Measurements from ENCODE around the gene SCUBE1. TPM values are rescaled to one million over a fixed set of nuclear protein-coding genes. Genes with fewer than 3 reads are reported as not detected.
A peak's percentile ranks its signal among the peaks of the same experiment; 100 is the strongest.

The SCUBE1 gene
- total RNA-seq, 2 experiments from 2014 or later, result 0.07 TPM; not detected in 1

DNA sequence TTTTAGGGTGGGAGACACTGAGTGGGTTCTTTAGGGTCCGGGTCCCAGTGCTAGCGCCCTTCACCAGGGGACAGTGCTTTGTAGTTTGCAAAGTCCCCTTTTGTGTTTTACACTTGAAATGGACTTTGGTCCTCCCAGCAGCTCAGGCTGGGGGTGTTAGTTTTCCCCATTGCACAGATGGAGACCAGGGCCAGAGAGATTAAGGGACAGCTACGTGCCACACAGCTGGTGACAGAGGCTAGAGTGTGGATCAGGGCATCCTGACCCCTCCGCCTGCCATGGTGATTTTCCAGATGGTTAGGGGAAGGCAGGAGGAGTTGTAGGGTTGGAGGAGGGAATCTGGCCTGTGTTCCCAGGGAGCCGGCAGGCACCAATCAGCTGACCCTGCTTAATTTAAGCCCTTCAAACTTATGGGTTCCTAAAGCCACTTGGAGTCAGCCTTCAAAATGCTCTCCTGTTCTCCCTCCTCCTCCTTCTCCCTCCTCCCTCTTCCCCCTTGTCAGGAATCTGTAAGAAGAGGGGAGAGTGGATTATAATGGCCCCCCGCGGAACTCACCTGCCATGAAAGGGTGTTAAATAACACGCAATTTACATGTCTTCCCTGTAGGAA lies 46.2 kb upstream of the SCUBE1 start:
- ChIA-PET CTCF (interaction anchor here (0.7 to 3.6 kb wide), 4 partner anchors 8 to 496 kb away, joined by 3 to 16 read pairs (median 3); no protein-coding TSS in a partner anchor), POLR2A (no interaction called here)
- peaks cover 21% of the 10 kb centered on the region for H3K27me3 Mint-ChIP-seq
- H3K9me3 Mint-ChIP-seq, result no peaks in the 10 kb centered on the region
- intact Hi-C loops (cut with micrococcal nuclease), result loop anchor here (10.0 kb wide), 1 partner anchor 115 kb away; no protein-coding TSS in a partner anchor
- no peaks in the 10 kb centered on the region for H3K36me3 Mint-ChIP-seq (ENCODE audit: low read depth)
- ATAC-seq (no peak), DNase-seq (no peak)
- H3K4me1 Mint-ChIP-seq (ENCODE audit: low read depth), result no peaks in the 10 kb centered on the region
- H3K4me3 Mint-ChIP-seq, result no peak overlapping the region
- TF ChIP-seq, protein P1, sequence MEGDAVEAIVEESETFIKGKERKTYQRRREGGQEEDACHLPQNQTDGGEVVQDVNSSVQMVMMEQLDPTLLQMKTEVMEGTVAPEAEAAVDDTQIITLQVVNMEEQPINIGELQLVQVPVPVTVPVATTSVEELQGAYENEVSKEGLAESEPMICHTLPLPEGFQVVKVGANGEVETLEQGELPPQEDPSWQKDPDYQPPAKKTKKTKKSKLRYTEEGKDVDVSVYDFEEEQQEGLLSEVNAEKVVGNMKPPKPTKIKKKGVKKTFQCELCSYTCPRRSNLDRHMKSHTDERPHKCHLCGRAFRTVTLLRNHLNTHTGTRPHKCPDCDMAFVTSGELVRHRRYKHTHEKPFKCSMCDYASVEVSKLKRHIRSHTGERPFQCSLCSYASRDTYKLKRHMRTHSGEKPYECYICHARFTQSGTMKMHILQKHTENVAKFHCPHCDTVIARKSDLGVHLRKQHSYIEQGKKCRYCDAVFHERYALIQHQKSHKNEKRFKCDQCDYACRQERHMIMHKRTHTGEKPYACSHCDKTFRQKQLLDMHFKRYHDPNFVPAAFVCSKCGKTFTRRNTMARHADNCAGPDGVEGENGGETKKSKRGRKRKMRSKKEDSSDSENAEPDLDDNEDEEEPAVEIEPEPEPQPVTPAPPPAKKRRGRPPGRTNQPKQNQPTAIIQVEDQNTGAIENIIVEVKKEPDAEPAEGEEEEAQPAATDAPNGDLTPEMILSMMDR (IDR thresholded peaks at IDR 0.05), result no peak
- H3K27ac Mint-ChIP-seq, result no peak overlapping the region

GRCh38 chr22:43388420-43388851 lies 45.3 kb upstream of the SCUBE1 start:
- Mint-ChIP-seq H3K36me3 (ENCODE audit: low read depth) (no peaks in the 10 kb centered on the region), H3K9me3 (no peaks in the 10 kb centered on the region), H3K4me1 (ENCODE audit: low read depth) (no peaks in the 10 kb centered on the region), H3K4me3 (no peak overlapping the region), H3K27me3 (peaks cover 23% of the 10 kb centered on the region), H3K27ac (no peak overlapping the region)
- intact Hi-C loops (cut with micrococcal nuclease), result loop anchor here (10.0 kb wide), 1 partner anchor 114 kb away; no protein-coding TSS in a partner anchor
- CTCF ChIA-PET, result interaction anchor here (0.9 to 3.6 kb wide), 8 partner anchors 41 to 556 kb away, joined by 3 to 16 read pairs (median 4); partner anchors contain the start of gene EFCAB6
- DNase-seq, result peak; percentile 82
- peak; percentile 85 for ATAC-seq
- POLR2A ChIA-PET, result no interaction called here
- TF ChIP-seq, protein P1 (IDR thresholded peaks at IDR 0.05), result peak; percentile 99

- no peak for ATAC-seq
- TF ChIP-seq, protein P1 (IDR thresholded peaks at IDR 0.05), result no peak
- H3K27ac Mint-ChIP-seq, result no peak overlapping the region
- no peaks in the 10 kb centered on the region for H3K36me3 Mint-ChIP-seq (ENCODE audit: low read depth)
- no peak for DNase-seq
- no peaks in the 10 kb centered on the region for H3K9me3 Mint-ChIP-seq
- no peak overlapping the region for H3K4me3 Mint-ChIP-seq
- ChIA-PET POLR2A (no interaction called here), CTCF (interaction anchor here (0.9 to 3.6 kb wide), 8 partner anchors 20 to 557 kb away, joined by 3 to 16 read pairs (median 4); partner anchors contain the start of gene EFCAB6)
- peaks cover 23% of the 10 kb centered on the region for H3K27me3 Mint-ChIP-seq
- intact Hi-C loops (cut with micrococcal nuclease), result loop anchor here (10.0 kb wide), 1 partner anchor 113 kb away; no protein-coding TSS in a partner anchor
- no peaks in the 10 kb centered on the region for H3K4me1 Mint-ChIP-seq (ENCODE audit: low read depth)
These were observed 44.6 kb upstream of the SCUBE1 start for GRCh38 chr22:43387815-43388214.

DNA sequence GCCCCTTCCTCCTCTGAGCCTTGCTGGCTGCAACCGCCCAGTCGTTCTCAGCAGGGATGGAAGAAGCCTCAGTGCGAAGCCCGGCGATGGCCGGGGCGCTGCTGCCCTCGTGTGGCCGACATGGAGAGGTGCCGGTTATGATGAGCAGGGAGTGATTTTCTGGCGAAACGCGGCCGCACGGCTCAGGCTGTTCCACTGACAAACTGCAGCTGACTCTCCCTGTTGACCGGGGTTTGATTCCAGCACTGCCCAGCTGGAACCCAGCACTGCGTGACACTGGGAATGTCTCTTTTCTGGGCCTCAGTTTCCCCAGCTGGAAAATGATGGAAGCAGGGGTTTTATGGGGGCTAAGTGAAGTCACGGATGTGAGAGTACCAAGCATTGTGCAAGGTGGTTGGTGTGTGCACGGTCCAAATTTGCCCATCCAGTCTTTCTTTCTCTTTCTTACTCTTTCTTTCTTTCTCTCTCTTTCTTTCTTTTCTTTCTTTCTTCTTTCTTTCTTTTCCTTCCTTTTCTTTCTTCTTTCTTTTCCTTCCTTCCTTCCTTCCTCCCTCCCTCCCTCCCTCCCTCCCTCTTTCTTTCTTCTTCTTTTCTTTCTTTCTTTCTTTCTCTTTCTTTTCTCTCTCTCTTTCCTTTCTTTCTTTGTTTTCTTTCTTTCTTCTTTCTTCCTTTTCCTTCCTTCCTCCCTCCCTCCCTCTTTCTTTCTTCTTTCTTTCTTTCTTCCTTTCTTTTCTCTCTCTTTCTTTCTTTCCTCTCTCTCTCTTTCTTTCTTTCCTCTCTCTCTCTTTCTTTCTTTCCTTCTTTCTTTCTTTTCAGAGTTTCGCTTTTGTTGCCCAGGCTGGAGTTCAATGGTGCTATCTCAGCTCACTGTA lies 42.8 kb upstream of the SCUBE1 start:
- ATAC-seq (peak; percentile 89), DNase-seq (peak; percentile 78)
- no peak overlapping the region for H3K27ac Mint-ChIP-seq
- H3K27me3 Mint-ChIP-seq, result peaks cover 23% of the 10 kb centered on the region
- no peaks in the 10 kb centered on the region for H3K36me3 Mint-ChIP-seq (ENCODE audit: low read depth)
- intact Hi-C loops (cut with micrococcal nuclease), result loop anchor here (10.0 kb wide), 1 partner anchor 111 kb away; no protein-coding TSS in a partner anchor
- POLR2A ChIA-PET, result interaction anchor here (0.7 kb wide), 1 partner anchor 74 kb away, joined by 3 read pairs; no protein-coding TSS in a partner anchor
- CTCF ChIA-PET, result interaction anchor here (0.6 to 3.6 kb wide), 14 partner anchors 8 to 198 kb away, joined by 3 to 24 read pairs (median 4); no protein-coding TSS in a partner anchor
- TF ChIP-seq, protein P1 (IDR thresholded peaks at IDR 0.05), result peak; percentile 65
- H3K4me1 Mint-ChIP-seq (ENCODE audit: low read depth), result peaks cover 5% of the 10 kb centered on the region
- H3K9me3 Mint-ChIP-seq, result no peaks in the 10 kb centered on the region
- H3K4me3 Mint-ChIP-seq, result no peak overlapping the region
